HCT116 (cell line): ENCODE measurements around the gene ACKR4.
"Not testable (repeated sequence)": the region's sequence is repeated elsewhere in the genome, so short reads cannot be mapped to it uniquely, and the experiment has no call there.

Source experiments
- EGR1 ChIP-seq: IDR thresholded peaks from 2 replicates; pipeline ENCODE4 v1.6.1; 2012; ENCODE audit warnings: low read depth
- EZH2 ChIP-seq: fragments of 200-600 bp; sonication (generic); IDR thresholded peaks from 2 replicates; pipeline ENCODE4 v1.6.1; 2017; ENCODE audit warnings: antibody characterized with exemption, mixed run types
- JUND ChIP-seq: IDR thresholded peaks from 2 replicates; pipeline ENCODE4 v1.6.1; 2012
- POLR2A ChIP-seq: IDR thresholded peaks from 2 replicates; pipeline ENCODE4 v1.7.0; 2011; ENCODE audit warnings: borderline replicate concordance; ENCODE audit not compliant: insufficient read depth, insufficient read length; ENCODE audit errors: extremely low read depth
- POLR2AphosphoS5 ChIP-seq: IDR thresholded peaks from 2 replicates; pipeline ENCODE4 v1.6.1; 2011; ENCODE audit warnings: mild to moderate bottlenecking, low read depth, low read length, moderate library complexity
- RAD21 ChIP-seq: IDR thresholded peaks from 2 replicates; pipeline ENCODE4 v1.6.1; 2012; ENCODE audit warnings: low read depth, mild to moderate bottlenecking
- SP1 ChIP-seq: IDR thresholded peaks from 2 replicates; pipeline ENCODE4 v1.6.1; 2012; ENCODE audit warnings: low read depth
- TCF7L2 ChIP-seq: IDR thresholded peaks from 2 replicates; pipeline ENCODE4 v1.7.0; 2011; ENCODE audit warnings: borderline replicate concordance, inconsistent platforms; ENCODE audit not compliant: insufficient read depth, insufficient read length; ENCODE audit errors: extremely low read depth
- TF ChIP-seq, protein P1 (sequence below), 3 experiments: fragments of 200-600 bp in 1 of 3; sonication (generic) in 1 of 3; IDR thresholded peaks in 2 of 3; conservative IDR thresholded peaks in 1 of 3; 2 replicates each; pipeline ENCODE4 v1.5.1; 2012 to 2017; ENCODE audit warnings: low read depth in 2 of 3, low read length in 2 of 3, antibody characterized with exemption in 1 of 3, borderline replicate concordance in 1 of 3, control low read depth in 1 of 3, mild to moderate bottlenecking in 1 of 3, mixed read lengths in 1 of 3, mixed run types in 1 of 3, moderate library complexity in 1 of 3; ENCODE audit not compliant: insufficient read depth in 1 of 3

DNA sequence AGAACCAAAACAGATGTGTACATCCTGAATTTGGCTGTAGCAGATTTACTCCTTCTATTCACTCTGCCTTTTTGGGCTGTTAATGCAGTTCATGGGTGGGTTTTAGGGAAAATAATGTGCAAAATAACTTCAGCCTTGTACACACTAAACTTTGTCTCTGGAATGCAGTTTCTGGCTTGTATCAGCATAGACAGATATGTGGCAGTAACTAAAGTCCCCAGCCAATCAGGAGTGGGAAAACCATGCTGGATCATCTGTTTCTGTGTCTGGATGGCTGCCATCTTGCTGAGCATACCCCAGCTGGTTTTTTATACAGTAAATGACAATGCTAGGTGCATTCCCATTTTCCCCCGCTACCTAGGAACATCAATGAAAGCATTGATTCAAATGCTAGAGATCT lies 3.5 kb downstream of the ACKR4 start:
- TF ChIP-seq EZH2, JUND, POLR2A, EGR1, POLR2AphosphoS5, SP1, RAD21, TCF7L2: not testable (repeated sequence)
- TF ChIP-seq, protein P1, sequence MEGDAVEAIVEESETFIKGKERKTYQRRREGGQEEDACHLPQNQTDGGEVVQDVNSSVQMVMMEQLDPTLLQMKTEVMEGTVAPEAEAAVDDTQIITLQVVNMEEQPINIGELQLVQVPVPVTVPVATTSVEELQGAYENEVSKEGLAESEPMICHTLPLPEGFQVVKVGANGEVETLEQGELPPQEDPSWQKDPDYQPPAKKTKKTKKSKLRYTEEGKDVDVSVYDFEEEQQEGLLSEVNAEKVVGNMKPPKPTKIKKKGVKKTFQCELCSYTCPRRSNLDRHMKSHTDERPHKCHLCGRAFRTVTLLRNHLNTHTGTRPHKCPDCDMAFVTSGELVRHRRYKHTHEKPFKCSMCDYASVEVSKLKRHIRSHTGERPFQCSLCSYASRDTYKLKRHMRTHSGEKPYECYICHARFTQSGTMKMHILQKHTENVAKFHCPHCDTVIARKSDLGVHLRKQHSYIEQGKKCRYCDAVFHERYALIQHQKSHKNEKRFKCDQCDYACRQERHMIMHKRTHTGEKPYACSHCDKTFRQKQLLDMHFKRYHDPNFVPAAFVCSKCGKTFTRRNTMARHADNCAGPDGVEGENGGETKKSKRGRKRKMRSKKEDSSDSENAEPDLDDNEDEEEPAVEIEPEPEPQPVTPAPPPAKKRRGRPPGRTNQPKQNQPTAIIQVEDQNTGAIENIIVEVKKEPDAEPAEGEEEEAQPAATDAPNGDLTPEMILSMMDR (IDR thresholded peaks at IDR 0.05 in 2 of 3, conservative IDR thresholded peaks at IDR 0.05 in 1 of 3; ENCODE audit: borderline replicate concordance in 1 of 3, insufficient read depth in 1 of 3, low read depth in 2 of 3, low read length in 2 of 3), result not testable (repeated sequence)
